ENCODE measurements around the gene JPH2.

GRCh38 chr20:44072384-44072783 is 114.6 kb downstream of the JPH2 start:
- no peak for TF ChIP-seq SUZ12 (IDR thresholded peaks at IDR 0.05; ENCODE audit: extremely low read depth, insufficient read depth, insufficient read length)
- no peak for TF ChIP-seq YY1 (IDR thresholded peaks at IDR 0.05; ENCODE audit: insufficient read depth, insufficient read length)

Measured in NT2/D1 (cell line).